Muscle of arm (tissue), 12 donors: ENCODE data around the gene SCYGR5. TPM values are rescaled to one million over a fixed set of nuclear protein-coding genes. Genes with fewer than 3 reads are reported as not detected.
"Not testable (repeated sequence)": the region's sequence is repeated elsewhere in the genome, so short reads cannot be mapped to it uniquely, and the experiment has no call there.

ENCODE experiments used
- DNase-seq: peaks from one replicate; pipeline ENCODE4 v3.0.0-alpha.2; 2013
- polyA plus RNA-seq, 12 donors: library from polyadenylated mRNA; unstranded; fragments of 120-200 nt; gene quantifications; one replicate each; pipeline ENCODE4 v1.2.1, GENCODE V29; 2013; ENCODE audit not compliant: insufficient read length in 12 of 12

Gene SCYGR5
- polyA plus RNA-seq, 12 donors: not detected

- DNase-seq: not testable (repeated sequence)
Observed at GRCh38 chr2:227673620-227674019, 7.0 kb downstream of the SCYGR5 start.

GRCh38 chr2:227674485-227674884 is 7.9 kb downstream of the SCYGR5 start:
- DNase-seq: no peak

DNA sequence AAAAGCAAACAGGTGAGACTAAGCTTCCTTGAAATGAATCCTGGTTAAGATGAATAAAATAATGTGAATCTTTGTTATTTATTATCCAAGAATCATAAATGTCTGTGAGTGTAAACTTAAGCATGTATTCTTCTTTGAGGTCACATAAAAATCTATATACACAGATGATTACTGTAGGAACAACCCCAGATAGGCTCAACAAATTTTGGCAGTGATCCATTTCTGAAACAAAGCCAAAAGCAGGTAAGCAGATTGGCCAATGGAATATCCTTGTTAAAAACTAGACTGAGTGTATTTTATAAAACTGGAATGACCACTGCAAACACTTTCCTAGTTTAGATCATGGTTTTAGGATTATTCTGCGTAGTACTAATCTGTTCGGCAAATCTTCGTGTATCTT is 11.3 kb downstream of the SCYGR5 start:
- DNase-seq: no peak

DNA sequence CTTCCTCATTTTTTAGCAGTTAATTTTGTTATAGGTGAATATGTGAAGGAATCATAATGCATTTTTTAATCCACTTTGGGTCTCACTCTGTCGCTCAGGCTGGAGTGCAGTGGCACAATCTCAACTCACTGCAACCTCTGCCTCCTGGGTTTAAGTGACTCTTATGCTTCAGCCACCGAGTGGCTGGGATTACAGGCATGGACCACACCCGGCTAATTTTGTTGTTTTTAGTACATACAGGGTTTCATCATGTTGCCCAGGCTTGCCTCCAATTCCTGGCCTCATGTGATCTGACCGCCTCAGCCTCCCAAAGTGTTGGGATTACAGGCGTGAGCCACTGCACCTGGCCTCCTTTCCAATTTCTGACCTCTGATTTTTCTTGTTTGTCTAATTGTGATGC is 17.7 kb downstream of the SCYGR5 start:
- no peak for DNase-seq

DNA sequence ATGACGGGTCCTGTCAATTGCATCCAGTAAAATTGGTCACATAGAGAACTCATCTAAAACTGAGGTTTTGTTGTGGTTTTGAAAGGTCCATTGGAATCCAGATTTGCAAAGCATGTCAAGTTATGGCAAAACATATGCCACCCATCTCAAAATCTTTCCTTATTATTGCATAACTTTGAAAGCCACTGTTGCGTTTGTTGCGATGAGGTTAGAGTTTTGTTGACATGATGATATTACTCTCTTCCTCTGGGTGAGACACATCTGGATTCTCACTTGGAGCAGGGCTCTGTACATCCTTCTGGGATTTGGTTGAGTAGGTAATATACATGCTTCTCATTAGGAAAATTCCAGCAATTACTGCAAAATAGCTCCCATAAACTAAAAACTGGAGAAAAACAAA is 20.6 kb downstream of the SCYGR5 start:
- no peak for DNase-seq

DNA sequence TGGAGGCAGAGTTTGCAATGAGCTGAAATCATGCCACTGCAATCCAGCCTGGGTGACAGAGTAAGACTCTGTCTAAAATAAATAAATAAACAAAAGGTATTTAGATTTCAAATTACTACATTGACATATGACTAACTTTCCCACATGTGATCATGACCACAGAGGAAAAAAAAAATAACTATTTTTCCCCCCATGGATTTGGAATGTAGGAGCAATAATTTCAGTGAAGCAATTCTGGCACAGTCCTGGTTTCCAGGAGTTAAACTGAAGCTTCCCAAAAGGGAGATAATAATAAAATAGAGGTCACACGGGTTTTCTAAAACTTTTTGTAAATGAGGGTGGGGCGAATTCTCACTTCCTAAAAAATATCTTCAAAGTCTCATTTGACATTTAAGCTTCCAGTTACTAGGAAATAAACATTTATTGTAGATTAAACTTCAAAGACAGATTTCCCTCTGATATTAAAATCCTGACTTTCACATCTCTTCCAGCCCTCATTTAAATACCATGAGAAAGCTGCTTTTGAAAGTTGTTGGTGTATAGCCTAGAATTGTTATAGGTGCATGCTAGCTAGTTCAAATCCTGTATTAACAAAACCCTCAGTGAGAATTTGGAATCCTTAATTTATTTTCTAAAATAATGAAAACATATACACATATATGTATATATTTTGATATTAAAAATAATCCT is 30.5 kb downstream of the SCYGR5 start:
- no peak for DNase-seq

- DNase-seq: no peak
Observed at GRCh38 chr2:227701556-227701955, 35.0 kb downstream of the SCYGR5 start.

DNA sequence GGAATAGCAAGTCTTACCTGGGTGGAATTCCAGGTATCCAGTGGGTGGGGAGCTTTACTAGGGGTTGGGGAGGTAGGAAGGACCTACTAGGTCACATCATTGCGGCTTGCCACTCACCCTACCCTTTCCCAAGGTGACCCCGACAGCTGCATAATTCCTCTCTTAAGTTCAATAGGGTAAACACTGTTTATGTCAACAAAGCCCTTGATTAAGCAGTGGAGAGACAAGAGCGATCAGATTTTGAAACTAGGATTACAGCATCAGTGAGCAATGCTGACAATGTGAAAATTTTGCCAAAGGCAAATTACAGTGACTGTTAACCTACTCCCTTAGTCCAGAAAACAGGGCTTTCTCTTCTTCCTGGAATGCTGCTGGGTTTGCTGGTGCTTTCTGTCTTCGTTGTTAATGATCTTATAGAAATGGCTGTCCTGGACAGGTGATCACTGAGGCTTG is 36.7 kb downstream of the SCYGR5 start:
- no peak for DNase-seq

DNA sequence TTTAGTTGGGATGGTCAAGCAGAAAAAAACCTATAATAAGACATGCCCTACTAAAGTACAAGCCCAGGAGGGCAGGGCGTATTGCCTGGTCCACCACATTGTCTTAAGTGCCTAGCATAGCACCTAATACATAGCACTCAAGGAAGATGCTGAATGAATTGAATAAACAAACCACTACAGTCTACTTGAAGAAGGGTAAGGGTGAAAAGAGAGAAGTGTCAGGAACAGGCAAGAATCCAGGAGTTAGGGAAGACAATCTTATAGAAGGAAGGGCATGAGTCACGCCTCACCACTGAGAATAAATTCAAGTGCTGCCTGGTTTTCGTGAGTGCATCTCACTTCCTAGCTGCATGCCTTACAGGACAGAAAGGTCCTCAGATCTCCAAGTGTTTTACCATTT is 37.4 kb downstream of the SCYGR5 start:
- DNase-seq: no peak

DNA sequence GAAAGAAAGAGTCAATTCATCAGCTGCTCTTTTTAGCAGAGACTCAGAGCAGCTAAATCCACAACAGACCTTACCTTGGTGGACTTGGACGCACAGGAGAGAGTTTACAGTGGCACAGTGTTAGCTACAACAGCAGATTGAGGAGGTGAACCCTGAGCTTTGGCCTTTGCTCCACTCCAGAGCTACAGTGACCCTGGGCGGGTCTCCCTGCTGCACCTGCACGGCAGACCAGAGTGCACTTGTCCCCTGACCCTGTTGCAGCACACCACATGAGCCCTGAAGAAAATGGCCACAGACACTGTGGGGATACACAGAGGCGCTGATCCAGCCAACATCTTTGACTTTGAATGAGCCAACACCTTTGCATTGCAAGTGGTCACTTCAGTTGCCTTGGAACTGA is 40.3 kb downstream of the SCYGR5 start:
- no peak for DNase-seq

DNA sequence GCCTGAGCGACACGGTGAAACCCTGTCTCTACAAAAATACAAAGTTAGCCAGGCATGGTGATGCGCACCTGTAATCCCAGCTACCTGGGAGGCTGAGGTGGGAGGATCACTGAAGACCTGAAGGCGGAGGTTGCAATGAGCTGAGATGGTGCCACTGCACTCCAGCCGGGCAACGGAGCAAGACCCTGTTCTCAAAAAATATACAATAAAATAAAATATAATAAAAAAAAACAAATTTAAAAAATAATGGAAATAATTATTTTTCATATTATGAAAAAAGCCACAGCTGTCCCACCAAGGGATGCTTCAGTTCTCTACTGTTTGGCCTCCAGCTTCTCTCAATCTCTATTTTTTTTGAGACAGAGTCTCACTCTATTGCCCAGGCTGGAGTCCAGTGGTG is 40.8 kb downstream of the SCYGR5 start:
- DNase-seq: no peak

DNA sequence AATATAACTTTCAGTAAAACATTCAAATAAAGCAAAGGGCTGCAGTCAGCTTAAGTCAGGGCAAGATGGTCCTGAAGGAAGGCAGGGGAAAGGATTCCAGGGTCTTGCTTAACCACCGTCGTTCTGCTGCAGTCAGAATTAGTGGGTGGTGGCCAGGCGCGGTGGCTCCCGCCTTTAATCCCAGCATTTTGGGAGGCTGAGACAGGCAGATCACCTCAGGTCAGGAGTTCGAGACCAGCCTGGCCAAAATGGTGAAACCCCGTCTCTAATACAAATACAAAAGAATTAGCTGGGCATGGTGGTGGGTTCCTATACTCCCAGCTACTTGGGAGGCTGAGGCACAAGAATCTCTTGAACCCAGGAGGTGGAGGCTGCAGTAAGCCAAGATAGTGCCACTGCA is 44.4 kb downstream of the SCYGR5 start:
- no peak for DNase-seq

DNA sequence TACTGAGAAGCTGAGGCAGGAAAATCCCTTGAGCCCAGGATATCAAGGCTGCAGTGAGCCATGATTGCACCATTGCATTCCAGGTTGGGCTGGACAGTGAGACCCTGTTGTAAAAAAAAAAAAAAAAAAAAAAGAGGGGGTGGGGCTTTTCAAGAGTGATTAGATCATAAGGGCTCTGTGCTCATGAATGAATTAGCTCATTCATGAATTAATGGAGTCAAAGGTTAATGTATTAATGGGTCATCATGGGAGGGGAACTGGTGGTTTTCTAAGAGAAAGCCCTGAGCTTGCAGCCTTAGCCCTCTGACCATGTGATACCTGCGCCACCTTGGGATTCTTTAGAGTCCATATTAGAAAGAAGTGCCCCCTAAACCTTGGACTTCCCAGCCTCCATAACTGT is 46.7 kb downstream of the SCYGR5 start:
- no peak for DNase-seq

DNA sequence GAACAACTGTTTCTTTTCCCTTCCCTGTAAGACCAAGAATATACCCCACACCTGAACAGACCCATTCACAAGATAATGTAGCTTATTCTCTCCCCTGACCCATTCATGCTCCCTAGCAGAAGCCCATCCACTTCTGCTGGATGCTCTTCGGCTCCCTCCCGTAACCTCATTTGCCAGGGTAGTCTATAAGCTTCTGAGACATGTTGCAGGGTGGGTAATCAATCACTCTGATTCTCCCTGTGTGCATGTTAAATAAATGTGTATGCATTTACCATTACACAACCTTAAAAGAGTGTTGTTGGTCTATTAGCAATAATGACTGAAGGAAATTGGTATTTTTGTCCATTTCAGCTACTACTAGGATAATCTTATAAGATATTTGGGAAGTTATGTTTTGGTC is 49.9 kb downstream of the SCYGR5 start:
- no peak for DNase-seq

Other genes with a start within 250 kb of the SCYGR5 start
- 10 to 100 TPM in 11 of 12 donors, not detected in 1; 32.9 to 62.8 (median 52.1) TPM for gene AGFG1, start 194.6 kb upstream of the SCYGR5 start, polyA plus RNA-seq
- not detected for gene SCYGR2, start 67.9 kb upstream of the SCYGR5 start, polyA plus RNA-seq
- not detected for gene SCYGR3, start 52.0 kb upstream of the SCYGR5 start, polyA plus RNA-seq
- gene SCYGR4, start 49.3 kb upstream of the SCYGR5 start, polyA plus RNA-seq: not detected
- gene SLC19A3, start 51.2 kb downstream of the SCYGR5 start, polyA plus RNA-seq: 10 to 100 TPM in 1 of 12 donors, 1 to 10 TPM in 2, under 1 TPM in 8, not detected in 1; 0.41 to 34.2 (median 0.82) TPM
- not detected for gene SCYGR6, start 58.0 kb downstream of the SCYGR5 start, polyA plus RNA-seq
- not detected for gene SCYGR7, start 61.5 kb downstream of the SCYGR5 start, polyA plus RNA-seq
- gene SCYGR8, start 79.1 kb downstream of the SCYGR5 start, polyA plus RNA-seq: not detected
- 1 to 10 TPM in 7 of 12 donors, under 1 TPM in 3, not detected in 2; 0.30 to 5.3 (median 1.4) TPM for gene CCL20, start 147.0 kb downstream of the SCYGR5 start, polyA plus RNA-seq
- gene DAW1, start 204.8 kb downstream of the SCYGR5 start, polyA plus RNA-seq: under 1 TPM in 4 of 12 donors, not detected in 8; 0.06 to 0.21 (median 0.08) TPM